ENCODE results near the gene UNKL.

The UNKL gene

GRCh38 chr16:1320658-1321240, 93.8 kb downstream of the UNKL start:
- DNase-seq (ENCODE audit: low read depth) = no peak
- H3K4me3 ChIP-seq (ENCODE audit: low read depth, low read length) = no peak overlapping the region
- TF ChIP-seq CTCF (IDR thresholded peaks at IDR 0.05; ENCODE audit: low read depth, low read length) (no peak), MAX (IDR thresholded peaks at IDR 0.05; ENCODE audit: low read depth, low read length) (no peak), MYC (IDR thresholded peaks at IDR 0.05; ENCODE audit: low read depth, low read length) (no peak), POLR2A (IDR thresholded peaks at IDR 0.05; ENCODE audit: extremely low read depth, insufficient read length) (no peak)

GRCh38 chr16:1320097-1320496, 94.4 kb downstream of the UNKL start:
- no peak for DNase-seq (ENCODE audit: low read depth)
- no peak overlapping the region for H3K4me3 ChIP-seq (ENCODE audit: low read depth, low read length)
- no peak for TF ChIP-seq CTCF (IDR thresholded peaks at IDR 0.05; ENCODE audit: low read depth, low read length)

DNA sequence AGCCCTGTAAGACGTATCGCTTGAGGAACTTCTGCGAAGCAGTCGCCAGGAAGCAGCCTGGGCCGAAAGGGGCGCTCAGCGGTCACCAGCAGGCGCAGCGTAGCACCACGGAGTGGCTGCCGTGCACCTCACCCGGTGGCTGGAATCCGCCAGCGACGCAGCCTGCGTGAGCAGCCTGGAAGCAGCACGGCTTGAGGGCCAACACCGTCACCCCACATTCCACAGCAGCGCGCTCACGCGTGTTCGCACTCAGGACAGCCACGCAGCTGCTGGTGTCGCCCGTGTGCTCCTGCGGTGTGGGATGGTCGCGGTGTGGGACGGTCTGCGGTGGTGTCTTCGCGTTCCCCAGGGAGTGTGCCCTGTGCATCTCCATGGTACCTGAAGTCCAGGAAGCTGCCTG, 95.5 kb downstream of the UNKL start:
- no peak for DNase-seq (ENCODE audit: low read depth)
- TF ChIP-seq MYC (IDR thresholded peaks at IDR 0.05; ENCODE audit: low read depth, low read length) = no peak
- TF ChIP-seq POLR2A (IDR thresholded peaks at IDR 0.05; ENCODE audit: extremely low read depth, insufficient read length) = no peak
- TF ChIP-seq MAX (IDR thresholded peaks at IDR 0.05; ENCODE audit: low read depth, low read length) = no peak
- TF ChIP-seq CTCF (IDR thresholded peaks at IDR 0.05; ENCODE audit: low read depth, low read length) = no peak
- no peak overlapping the region for H3K4me3 ChIP-seq (ENCODE audit: low read depth, low read length)

DNA sequence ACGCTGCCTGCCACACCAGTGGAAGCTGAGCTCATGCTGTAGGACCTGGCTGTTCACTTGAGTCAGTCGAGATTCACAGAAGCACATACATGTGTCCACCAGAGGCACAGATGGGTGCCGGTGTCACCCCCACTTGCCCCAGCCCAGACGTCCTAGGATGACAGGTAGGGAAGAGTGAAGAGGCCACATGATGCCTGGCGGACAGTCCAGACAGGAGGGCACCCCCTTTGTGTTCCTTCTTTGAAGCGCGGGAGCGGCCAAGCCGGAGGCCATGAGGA, 96.3 kb downstream of the UNKL start:
- H3K4me3 ChIP-seq (ENCODE audit: low read depth, low read length) = no peak overlapping the region
- TF ChIP-seq MAX (IDR thresholded peaks at IDR 0.05; ENCODE audit: low read depth, low read length) (no peak), CTCF (IDR thresholded peaks at IDR 0.05; ENCODE audit: low read depth, low read length) (no peak), POLR2A (IDR thresholded peaks at IDR 0.05; ENCODE audit: extremely low read depth, insufficient read length) (no peak), MYC (IDR thresholded peaks at IDR 0.05; ENCODE audit: low read depth, low read length) (no peak)
- no peak for DNase-seq (ENCODE audit: low read depth)

DNA sequence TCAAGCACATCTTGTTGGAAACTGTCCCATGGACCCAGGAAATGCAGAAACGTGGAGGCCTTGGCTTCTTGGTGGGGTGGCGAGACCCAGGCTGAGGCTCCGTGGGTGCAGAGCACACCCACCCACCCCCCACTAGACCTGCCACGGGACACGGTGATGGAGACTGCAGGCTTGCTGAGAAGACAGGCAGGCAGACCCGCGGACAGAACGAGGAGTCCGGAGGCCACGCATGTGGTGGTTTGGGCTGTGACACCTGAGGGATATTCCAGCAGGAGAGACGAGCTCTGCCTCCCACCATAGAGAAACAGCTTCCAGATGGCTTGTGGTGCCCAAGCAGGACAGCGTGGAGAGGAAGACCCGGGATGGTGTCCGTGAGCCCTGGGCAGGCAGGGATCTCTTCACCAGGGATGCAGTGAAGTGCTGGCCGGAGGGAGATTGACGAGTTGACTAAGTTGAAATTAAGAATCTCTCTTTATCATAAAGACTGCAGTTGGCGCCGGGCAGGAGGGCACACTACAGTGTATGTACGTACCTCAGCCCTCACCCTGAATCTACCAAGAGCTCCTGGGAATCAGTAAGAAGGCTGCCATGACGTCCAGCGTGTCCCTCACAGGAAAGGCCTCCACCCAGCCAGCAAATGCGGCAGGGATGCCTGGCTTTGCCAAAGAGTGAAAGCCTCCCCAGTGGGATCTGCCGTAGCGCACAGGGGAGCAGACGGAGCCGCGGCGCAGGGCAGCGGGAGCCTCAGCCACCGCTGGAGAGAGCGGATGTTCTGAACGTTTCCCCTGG, 96.8 kb downstream of the UNKL start:
- H3K4me3 ChIP-seq (ENCODE audit: low read depth, low read length) = no peak overlapping the region
- TF ChIP-seq MAX (IDR thresholded peaks at IDR 0.05; ENCODE audit: low read depth, low read length) = no peak
- TF ChIP-seq MYC (IDR thresholded peaks at IDR 0.05; ENCODE audit: low read depth, low read length) = no peak
- no peak for TF ChIP-seq POLR2A (IDR thresholded peaks at IDR 0.05; ENCODE audit: extremely low read depth, insufficient read length)
- TF ChIP-seq CTCF (IDR thresholded peaks at IDR 0.05; ENCODE audit: low read depth, low read length) = no peak
- no peak for DNase-seq (ENCODE audit: low read depth)

DNA sequence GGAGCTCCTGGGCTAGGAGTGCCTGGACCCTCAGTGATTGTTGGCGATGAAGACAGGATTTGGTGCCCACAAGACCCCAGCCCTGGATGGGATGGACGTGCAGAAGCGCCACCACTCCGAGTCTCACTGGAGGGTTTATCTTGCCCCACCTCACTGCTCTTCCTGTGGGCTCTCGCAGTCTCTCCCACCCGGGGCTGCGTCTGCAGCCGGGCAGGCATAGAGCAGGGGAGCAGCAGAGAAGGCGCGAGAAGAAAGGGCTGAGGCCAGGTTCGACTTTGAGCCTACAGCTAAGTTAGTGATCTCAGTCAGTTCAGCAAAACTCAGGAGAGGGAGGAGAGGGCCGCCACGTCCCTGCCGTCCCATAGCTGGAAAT, 98.5 kb downstream of the UNKL start:
- no peak for DNase-seq (ENCODE audit: low read depth)
- TF ChIP-seq POLR2A (IDR thresholded peaks at IDR 0.05; ENCODE audit: extremely low read depth, insufficient read length) = no peak
- TF ChIP-seq MAX (IDR thresholded peaks at IDR 0.05; ENCODE audit: low read depth, low read length) = no peak
- TF ChIP-seq MYC (IDR thresholded peaks at IDR 0.05; ENCODE audit: low read depth, low read length) = no peak
- no peak overlapping the region for H3K4me3 ChIP-seq (ENCODE audit: low read depth, low read length)

Measured in NB4 (cell line).